NCI-H128 (cell line): ENCODE data around the gene TRIM56.
"Not testable (repeated sequence)": the region's sequence is repeated elsewhere in the genome, so short reads cannot be mapped to it uniquely, and the experiment has no call there.

Source experiments
- DNase-seq: peaks from one replicate; lab custom pipeline; 2025; ENCODE audit not compliant: unreplicated experiment; lab: John Stamatoyannopoulos, UW

TRIM56 gene, protein sequence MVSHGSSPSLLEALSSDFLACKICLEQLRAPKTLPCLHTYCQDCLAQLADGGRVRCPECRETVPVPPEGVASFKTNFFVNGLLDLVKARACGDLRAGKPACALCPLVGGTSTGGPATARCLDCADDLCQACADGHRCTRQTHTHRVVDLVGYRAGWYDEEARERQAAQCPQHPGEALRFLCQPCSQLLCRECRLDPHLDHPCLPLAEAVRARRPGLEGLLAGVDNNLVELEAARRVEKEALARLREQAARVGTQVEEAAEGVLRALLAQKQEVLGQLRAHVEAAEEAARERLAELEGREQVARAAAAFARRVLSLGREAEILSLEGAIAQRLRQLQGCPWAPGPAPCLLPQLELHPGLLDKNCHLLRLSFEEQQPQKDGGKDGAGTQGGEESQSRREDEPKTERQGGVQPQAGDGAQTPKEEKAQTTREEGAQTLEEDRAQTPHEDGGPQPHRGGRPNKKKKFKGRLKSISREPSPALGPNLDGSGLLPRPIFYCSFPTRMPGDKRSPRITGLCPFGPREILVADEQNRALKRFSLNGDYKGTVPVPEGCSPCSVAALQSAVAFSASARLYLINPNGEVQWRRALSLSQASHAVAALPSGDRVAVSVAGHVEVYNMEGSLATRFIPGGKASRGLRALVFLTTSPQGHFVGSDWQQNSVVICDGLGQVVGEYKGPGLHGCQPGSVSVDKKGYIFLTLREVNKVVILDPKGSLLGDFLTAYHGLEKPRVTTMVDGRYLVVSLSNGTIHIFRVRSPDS

DNA sequence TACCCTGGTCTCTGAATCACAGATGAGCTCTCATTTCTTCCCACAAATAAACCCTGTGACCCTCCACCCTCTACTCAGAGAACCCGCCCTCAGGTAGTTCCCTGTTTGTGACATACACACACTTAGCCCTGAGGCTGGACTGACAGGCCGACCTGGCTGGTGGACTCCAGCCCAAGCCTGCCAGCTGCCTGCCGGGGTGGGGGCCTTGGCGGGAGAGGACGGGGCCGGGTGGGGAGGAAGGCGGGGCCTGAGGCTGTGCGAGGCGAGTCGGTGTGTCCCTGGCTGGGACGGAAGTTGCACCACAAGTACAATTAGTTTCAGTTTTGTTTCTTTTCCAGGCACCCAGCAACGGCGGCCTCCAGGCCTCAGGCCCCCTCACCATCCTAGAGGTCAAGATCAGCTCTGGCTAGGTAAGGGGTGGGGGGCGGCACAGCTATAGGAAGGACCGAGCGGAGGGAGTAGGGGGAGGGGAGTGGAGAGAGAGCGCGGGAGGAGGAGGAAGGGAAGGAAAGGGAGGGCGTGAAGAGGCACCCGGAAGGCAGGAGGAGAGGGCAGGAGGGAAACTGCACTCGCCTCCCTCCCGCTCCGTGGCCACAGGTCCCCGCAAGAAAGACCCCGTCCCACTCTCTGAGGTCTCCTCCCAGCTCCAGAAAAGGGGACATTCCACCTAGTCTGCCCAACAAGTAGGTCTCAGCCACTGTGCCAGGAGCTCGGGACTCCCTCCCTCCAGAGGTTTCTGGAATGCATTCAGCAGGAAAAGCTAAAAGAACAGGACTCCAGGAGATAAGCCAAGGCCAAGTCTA, at the start of gene TRIM56:
Gene TRIM56 (plus strand): TSS at position 320 of the 803 bp plus-strand sequence. CDS start 1,832 bp downstream, outside the sequence.
- DNase-seq, result peak; percentile 3

DNA sequence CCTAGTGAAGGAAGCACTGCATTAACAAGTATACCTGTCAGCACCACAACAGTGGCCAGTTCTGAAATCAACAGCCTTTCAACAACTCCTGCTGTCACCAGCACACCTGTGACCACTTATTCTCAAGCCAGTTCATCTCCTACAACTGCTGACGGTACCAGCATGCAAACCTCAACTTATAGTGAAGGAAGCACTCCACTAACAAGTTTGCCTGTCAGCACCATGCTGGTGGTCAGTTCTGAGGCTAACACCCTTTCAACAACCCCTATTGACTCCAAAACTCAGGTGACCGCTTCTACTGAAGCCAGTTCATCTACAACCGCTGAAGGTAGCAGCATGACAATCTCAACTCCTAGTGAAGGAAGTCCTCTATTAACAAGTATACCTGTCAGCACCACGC, 49.3 kb upstream of the TRIM56 start:
- no peak for DNase-seq

- not testable (repeated sequence) for DNase-seq
Observed at GRCh38 chr7:101041283-101041682, 44.0 kb upstream of the TRIM56 start.

DNA sequence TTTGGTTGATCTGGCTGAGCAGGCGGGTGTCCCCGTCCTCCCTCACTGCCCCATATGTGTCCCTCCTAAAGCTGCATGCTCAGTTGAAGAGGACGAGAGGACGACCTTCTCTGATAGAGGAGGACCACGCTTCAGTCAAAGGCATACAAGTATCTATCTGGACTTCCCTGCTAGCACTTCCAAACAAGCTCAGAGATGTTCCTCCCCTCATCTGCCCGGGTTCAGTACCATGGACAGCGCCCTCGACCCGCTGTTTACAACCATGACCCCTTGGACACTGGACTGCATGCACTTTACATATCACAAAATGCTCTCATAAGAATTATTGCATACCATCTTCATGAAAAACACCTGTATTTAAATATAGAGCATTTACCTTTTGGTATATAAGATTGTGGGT, 26.9 kb upstream of the TRIM56 start:
- no peak for DNase-seq

DNA sequence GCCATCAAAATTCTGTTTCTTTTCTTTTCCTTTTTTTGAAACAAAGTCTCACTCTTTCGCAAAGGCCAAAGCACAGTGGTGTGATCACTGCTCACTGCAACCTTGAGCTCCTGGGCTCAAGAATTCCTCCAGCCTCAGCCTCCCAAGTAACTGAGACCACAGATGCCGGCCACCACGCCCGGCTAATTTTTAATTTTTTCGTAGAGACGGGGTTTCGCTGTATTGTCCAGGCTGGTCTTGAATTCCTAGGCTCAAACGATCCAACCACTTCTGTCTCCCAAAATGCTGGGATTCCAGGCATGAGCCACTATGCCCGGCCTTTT, 25.7 kb upstream of the TRIM56 start:
- no peak for DNase-seq

GRCh38 chr7:101060992-101061391, 24.3 kb upstream of the TRIM56 start:
- no peak for DNase-seq

DNA sequence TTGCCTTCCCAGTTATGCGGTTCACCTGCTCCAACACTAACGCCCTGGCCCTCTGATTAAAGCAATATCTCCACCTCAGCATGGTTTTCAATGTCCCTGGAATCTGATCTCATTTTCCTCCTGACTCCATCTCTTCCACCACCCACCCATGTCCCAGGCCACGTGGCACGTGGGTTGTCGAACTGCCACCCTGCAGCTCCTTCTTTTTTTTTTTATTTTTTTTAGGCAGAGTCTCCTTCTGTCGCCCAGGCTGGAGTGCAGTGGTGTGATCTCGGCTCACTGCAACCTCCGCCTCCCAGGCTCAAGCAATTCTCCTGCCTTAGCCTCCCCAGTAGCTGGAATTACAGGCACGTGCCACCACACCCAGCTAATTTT, 21.1 kb upstream of the TRIM56 start:
- DNase-seq, result not testable (repeated sequence)

- not testable (repeated sequence) for DNase-seq
Observed at GRCh38 chr7:101065162-101065561, 20.1 kb upstream of the TRIM56 start.

GRCh38 chr7:101066141-101066832, 19.0 kb upstream of the TRIM56 start:
- no peak for DNase-seq

- DNase-seq, result no peak
Observed at GRCh38 chr7:101066833-101067177, 18.5 kb upstream of the TRIM56 start.

DNA sequence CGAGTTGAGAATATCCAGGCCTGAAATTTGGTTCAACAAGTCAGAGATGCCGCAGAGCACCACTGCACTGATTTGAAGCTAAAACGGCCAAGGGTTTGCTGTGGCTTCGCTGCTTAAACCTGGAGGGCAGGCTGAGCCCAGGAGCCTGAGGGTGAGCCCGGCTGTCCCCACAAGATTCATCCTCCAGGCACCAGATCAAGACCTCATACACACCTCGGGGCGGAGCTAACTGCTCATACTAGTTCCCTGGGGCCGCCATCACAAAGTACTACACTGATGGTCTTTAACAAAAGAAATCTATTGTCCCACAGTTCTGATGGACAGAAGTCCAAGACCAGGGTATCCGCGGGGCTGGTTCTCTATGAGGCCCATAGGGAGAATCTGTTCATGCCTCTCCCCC, 16.9 kb upstream of the TRIM56 start:
- DNase-seq, result no peak

- DNase-seq, result not testable (repeated sequence)
Observed at GRCh38 chr7:101071362-101072104, 13.7 kb upstream of the TRIM56 start.

GRCh38 chr7:101075646-101076045, 9.6 kb upstream of the TRIM56 start:
- no peak for DNase-seq

DNA sequence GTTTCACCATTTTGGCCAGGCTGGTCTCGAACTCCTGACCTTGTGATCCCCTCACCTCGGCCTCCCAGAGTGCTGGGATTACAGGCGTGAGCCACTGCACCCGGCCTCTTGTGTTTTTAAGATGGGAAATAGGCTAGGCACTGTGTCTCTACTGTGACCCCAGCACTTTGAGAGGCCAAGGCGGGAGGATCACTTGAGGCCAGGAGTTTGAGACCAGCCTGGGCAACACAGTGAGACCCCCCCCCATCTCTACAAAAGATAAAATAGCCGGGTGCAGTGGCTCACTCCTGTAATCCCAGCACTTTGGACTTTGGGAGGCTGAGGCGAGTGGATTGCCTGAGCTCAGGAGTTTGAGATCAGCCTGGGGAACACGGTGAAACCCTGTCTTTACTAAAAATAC, 9.1 kb upstream of the TRIM56 start:
- not testable (repeated sequence) for DNase-seq

GRCh38 chr7:101077303-101078086, 7.8 kb upstream of the TRIM56 start:
- peak; percentile 8 for DNase-seq

GRCh38 chr7:101081432-101081831, 3.8 kb upstream of the TRIM56 start:
- DNase-seq, result no peak

- no peak for DNase-seq
Observed at GRCh38 chr7:101084865-101085161, 468 bp upstream of the TRIM56 start.

DNA sequence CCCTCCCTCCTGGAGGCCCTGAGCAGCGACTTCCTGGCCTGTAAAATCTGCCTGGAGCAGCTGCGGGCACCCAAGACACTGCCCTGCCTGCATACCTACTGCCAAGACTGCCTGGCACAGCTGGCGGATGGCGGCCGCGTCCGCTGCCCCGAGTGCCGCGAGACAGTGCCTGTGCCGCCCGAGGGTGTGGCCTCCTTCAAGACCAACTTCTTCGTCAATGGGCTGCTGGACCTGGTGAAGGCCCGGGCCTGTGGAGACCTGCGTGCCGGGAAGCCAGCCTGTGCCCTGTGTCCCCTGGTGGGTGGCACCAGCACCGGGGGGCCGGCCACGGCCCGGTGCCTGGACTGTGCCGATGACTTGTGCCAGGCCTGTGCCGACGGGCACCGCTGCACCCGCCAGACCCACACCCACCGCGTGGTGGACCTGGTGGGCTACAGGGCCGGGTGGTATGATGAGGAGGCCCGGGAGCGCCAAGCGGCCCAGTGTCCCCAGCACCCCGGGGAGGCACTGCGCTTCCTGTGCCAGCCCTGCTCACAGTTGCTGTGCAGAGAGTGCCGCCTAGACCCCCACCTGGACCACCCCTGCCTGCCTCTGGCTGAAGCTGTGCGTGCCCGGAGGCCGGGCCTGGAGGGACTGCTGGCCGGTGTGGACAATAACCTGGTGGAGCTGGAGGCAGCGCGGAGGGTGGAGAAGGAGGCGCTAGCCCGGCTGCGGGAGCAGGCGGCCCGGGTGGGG, 2.2 kb downstream of the TRIM56 start:
- no peak for DNase-seq

- DNase-seq, result no peak
Observed at GRCh38 chr7:101088069-101088425, 2.8 kb downstream of the TRIM56 start.
